ENCODE results near the gene RPTOR. TPM values are rescaled to one million over a fixed set of nuclear protein-coding genes. Genes with fewer than 3 reads are reported as not detected.

The RPTOR gene
- total RNA-seq, 1 experiment from 2014 or later, result 46.2 TPM

- Histone ChIP-seq H2AFZ (ENCODE audit: low read length) (no peak overlapping the region), H3F3A (ENCODE audit: low read length, unreplicated experiment) (no peaks in the 10 kb centered on the region), H3K4me2 (ENCODE audit: low read length) (no peak overlapping the region), H3K9ac (ENCODE audit: low read length) (no peak overlapping the region), H3K9me2 (replicated peaks; ENCODE audit: low read length) (no peaks in the 10 kb centered on the region), H3K27me3 (ENCODE audit: low read length) (no peaks in the 10 kb centered on the region), H3K36me3 (ENCODE audit: low read depth, low read length) (0 out of 2 replicates have a peak, but pooled peaks cover 6% of the 10 kb centered on the region), H3K27ac (ENCODE audit: low read length) (no peak overlapping the region), H3K79me2 (ENCODE audit: low read length) (no peaks in the 10 kb centered on the region), H3K9me3 (ENCODE audit: low read length) (no peaks in the 10 kb centered on the region), H3K4me3 (ENCODE audit: low read length) (no peak overlapping the region), H4K20me1 (ENCODE audit: low read length) (no peaks in the 10 kb centered on the region), H3K4me1 (ENCODE audit: insufficient read depth, low read length) (no peaks in the 10 kb centered on the region)
- BruUV-seq (replicated peaks), result no TSS peak
- TF ChIP-seq EZH2phosphoT487 (IDR thresholded peaks at IDR 0.05; ENCODE audit: borderline replicate concordance, low read length), result no peak
- TF ChIP-seq EZH2 (IDR thresholded peaks at IDR 0.05; ENCODE audit: low read length, unreplicated experiment), result no peak
- TF ChIP-seq, protein P1, sequence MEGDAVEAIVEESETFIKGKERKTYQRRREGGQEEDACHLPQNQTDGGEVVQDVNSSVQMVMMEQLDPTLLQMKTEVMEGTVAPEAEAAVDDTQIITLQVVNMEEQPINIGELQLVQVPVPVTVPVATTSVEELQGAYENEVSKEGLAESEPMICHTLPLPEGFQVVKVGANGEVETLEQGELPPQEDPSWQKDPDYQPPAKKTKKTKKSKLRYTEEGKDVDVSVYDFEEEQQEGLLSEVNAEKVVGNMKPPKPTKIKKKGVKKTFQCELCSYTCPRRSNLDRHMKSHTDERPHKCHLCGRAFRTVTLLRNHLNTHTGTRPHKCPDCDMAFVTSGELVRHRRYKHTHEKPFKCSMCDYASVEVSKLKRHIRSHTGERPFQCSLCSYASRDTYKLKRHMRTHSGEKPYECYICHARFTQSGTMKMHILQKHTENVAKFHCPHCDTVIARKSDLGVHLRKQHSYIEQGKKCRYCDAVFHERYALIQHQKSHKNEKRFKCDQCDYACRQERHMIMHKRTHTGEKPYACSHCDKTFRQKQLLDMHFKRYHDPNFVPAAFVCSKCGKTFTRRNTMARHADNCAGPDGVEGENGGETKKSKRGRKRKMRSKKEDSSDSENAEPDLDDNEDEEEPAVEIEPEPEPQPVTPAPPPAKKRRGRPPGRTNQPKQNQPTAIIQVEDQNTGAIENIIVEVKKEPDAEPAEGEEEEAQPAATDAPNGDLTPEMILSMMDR (conservative IDR thresholded peaks at IDR 0.05; ENCODE audit: low read depth, low read length), result no peak
- CTCF ChIA-PET, result no interaction called here
- ATAC-seq (no peak), DNase-seq (no peak)
- POLR2A ChIA-PET (ENCODE audit: unreplicated experiment), result no interaction called here
- intact Hi-C loops (cut with micrococcal nuclease), result no loop called here
Measured at GRCh38 chr17:80749611-80750010, 205.0 kb downstream of the RPTOR start.

GRCh38 chr17:80750263-80750662 lies 205.6 kb downstream of the RPTOR start:
- H3K4me1 ChIP-seq (ENCODE audit: insufficient read depth, low read length), result no peaks in the 10 kb centered on the region
- no peak for DNase-seq
- no peak overlapping the region for H3K9ac ChIP-seq (ENCODE audit: low read length)
- H4K20me1 ChIP-seq (ENCODE audit: low read length), result no peaks in the 10 kb centered on the region
- no peak for ATAC-seq
- BruUV-seq (replicated peaks), result no TSS peak
- H3K9me2 ChIP-seq (replicated peaks; ENCODE audit: low read length), result no peaks in the 10 kb centered on the region
- no peak overlapping the region for H3K4me3 ChIP-seq (ENCODE audit: low read length)
- CTCF ChIA-PET, result no interaction called here
- intact Hi-C loops (cut with micrococcal nuclease), result no loop called here
- POLR2A ChIA-PET (ENCODE audit: unreplicated experiment), result no interaction called here
- H3K4me2 ChIP-seq (ENCODE audit: low read length), result no peak overlapping the region
- H3K79me2 ChIP-seq (ENCODE audit: low read length), result no peaks in the 10 kb centered on the region
- H3F3A ChIP-seq (ENCODE audit: low read length, unreplicated experiment), result no peaks in the 10 kb centered on the region
- H3K9me3 ChIP-seq (ENCODE audit: low read length), result no peaks in the 10 kb centered on the region
- H3K27me3 ChIP-seq (ENCODE audit: low read length), result no peaks in the 10 kb centered on the region
- no peak overlapping the region for H2AFZ ChIP-seq (ENCODE audit: low read length)
- H3K27ac ChIP-seq (ENCODE audit: low read length), result no peak overlapping the region
- TF ChIP-seq, protein P1 (conservative IDR thresholded peaks at IDR 0.05; ENCODE audit: low read depth, low read length), result no peak
- no peak for TF ChIP-seq EZH2 (IDR thresholded peaks at IDR 0.05; ENCODE audit: low read length, unreplicated experiment)
- no peak for TF ChIP-seq EZH2phosphoT487 (IDR thresholded peaks at IDR 0.05; ENCODE audit: borderline replicate concordance, low read length)
- H3K36me3 ChIP-seq (ENCODE audit: low read depth, low read length), result 0 out of 2 replicates have a peak, but pooled peaks cover 6% of the 10 kb centered on the region

DNA sequence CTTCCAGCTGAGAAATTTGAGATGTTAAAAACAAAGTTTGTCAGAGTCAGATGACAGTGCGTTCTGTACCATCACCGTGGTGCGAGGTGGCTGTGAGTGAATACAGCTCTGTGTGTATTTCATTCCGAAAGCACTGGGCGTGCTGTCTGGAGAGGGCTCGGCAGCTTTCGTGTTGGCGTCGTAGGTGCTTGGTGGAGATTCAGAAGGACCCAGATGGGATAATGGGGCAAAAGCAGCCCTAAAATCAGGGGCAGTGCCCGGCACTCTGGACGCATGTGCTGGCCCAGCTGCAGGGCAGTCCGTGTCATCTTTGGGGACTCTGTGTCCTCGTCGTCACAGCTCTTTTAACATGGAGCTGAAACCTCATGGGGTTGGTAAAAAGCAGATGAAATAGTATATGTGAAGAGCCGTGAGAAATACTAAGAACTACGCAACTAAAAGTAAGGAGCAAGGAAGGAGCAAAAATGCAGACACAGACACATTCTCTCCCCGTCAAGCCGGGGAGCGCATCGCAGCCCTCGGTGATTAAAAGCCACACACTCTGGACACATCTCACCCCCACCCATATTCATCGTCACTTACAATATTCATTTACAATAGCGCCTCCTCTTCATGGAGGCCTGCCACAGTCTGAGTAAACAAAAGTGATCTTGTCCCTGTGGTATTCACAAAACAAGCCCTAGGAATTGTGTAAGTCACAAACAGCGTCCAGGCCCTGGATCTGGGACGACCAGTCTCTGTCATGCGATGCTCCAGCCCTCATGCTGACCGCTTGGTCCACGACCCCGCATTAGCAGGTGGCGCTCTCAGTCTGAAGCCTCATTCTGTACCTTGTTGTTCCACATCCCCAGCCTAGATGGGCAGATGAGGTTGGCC lies 206.7 kb downstream of the RPTOR start:
- H3K4me3 ChIP-seq (ENCODE audit: low read length), result no peak overlapping the region
- no peaks in the 10 kb centered on the region for H3K9me2 ChIP-seq (replicated peaks; ENCODE audit: low read length)
- no peak overlapping the region for H2AFZ ChIP-seq (ENCODE audit: low read length)
- POLR2A ChIA-PET (ENCODE audit: unreplicated experiment), result no interaction called here
- no peaks in the 10 kb centered on the region for H3K4me1 ChIP-seq (ENCODE audit: insufficient read depth, low read length)
- H3K9ac ChIP-seq (ENCODE audit: low read length), result no peak overlapping the region
- TF ChIP-seq EZH2 (IDR thresholded peaks at IDR 0.05; ENCODE audit: low read length, unreplicated experiment), result no peak
- TF ChIP-seq, protein P1 (conservative IDR thresholded peaks at IDR 0.05; ENCODE audit: low read depth, low read length), result 0 out of 2 replicates have a peak, but pooled peaks have one; percentile 15
- no peaks in the 10 kb centered on the region for H3K9me3 ChIP-seq (ENCODE audit: low read length)
- no peaks in the 10 kb centered on the region for H3F3A ChIP-seq (ENCODE audit: low read length, unreplicated experiment)
- intact Hi-C loops (cut with micrococcal nuclease), result no loop called here
- CTCF ChIA-PET, result no interaction called here
- DNase-seq (no peak), ATAC-seq (no peak)
- H3K27me3 ChIP-seq (ENCODE audit: low read length), result no peaks in the 10 kb centered on the region
- H3K4me2 ChIP-seq (ENCODE audit: low read length), result no peak overlapping the region
- H3K79me2 ChIP-seq (ENCODE audit: low read length), result no peaks in the 10 kb centered on the region
- H4K20me1 ChIP-seq (ENCODE audit: low read length), result no peaks in the 10 kb centered on the region
- H3K36me3 ChIP-seq (ENCODE audit: low read depth, low read length), result peaks cover 12% of the 10 kb centered on the region; the same call in 1 of the 2 replicates
- no peak overlapping the region for H3K27ac ChIP-seq (ENCODE audit: low read length)
- no TSS peak for BruUV-seq (replicated peaks)
